Renal pelvis (tissue), 4 donors: ENCODE data around the gene DPP6. TPM values are rescaled to one million over a fixed set of nuclear protein-coding genes. Genes with fewer than 3 reads are reported as not detected.
"Not testable (repeated sequence)": the region's sequence is repeated elsewhere in the genome, so short reads cannot be mapped to it uniquely, and the experiment has no call there.

Experiments used
- DNase-seq: peaks from one replicate; pipeline ENCODE4 v3.0.0-alpha.2; 2013
- polyA plus RNA-seq, 3 donors: library from polyadenylated mRNA; unstranded; fragments of 120-200 nt; gene quantifications; one replicate each; pipeline ENCODE4 v1.2.1, GENCODE V29; 2013; ENCODE audit not compliant: insufficient read length in 3 of 3

The DPP6 gene
- polyA plus RNA-seq, 3 donors: 33.5 to 49.0 (median 44.4) TPM

GRCh38 chr7:154145922-154146706 is 93.9 kb downstream of the DPP6 start:
- not testable (repeated sequence) for DNase-seq

DNA sequence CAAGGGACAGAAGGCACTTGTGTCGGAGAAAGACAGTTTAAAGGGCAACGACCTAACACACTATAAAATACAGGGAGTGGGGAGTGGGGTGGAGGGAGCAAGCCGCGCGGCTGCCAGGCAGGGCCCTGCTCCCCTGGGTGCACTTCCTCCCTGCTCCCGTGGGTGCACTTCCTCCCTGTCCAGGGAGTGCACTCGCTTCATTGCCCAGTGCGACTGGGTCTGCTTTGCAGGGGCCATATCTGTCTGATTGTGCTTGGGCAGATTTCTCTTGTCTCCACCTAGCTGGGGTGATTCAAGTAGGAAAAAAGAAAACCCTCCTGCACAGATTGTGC is 94.5 kb downstream of the DPP6 start:
- DNase-seq: not testable (repeated sequence)

DNA sequence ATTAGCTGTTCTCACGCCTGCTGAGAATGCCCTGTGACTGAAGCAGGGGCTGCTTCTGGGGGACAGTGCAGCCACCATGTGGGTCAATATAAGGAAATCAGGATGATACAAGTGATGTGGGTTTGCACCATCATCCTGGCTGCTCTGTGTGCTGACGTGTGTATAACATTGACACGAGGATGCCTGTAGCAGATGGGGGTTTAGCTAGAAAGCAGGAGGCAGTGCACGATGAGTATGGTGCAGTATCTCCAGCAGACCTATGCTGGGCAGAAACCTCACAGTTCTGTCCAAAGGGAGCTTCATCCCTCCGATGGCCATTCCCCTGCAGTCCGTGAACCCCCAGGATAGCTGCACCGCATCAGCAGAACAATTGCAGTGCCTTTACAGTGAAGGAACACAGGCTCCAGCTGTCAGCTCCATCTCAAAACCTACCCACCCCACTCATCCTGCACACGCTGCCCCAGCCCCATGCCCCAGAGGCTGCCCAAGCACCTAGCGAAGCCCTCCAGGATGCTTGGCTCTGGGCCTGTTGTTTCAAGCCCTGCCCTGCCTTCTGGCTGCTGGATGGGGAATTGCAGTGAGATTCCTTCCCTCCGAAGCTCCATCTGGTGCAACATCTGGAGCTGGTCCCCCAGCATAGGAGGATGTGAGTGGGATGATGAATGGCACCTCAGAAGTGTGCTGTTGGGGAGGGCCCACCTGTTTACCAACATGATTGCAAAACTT is 96.8 kb downstream of the DPP6 start:
- not testable (repeated sequence) for DNase-seq

- DNase-seq: not testable (repeated sequence)
Observed at GRCh38 chr7:154150656-154151055, 98.5 kb downstream of the DPP6 start.

DNA sequence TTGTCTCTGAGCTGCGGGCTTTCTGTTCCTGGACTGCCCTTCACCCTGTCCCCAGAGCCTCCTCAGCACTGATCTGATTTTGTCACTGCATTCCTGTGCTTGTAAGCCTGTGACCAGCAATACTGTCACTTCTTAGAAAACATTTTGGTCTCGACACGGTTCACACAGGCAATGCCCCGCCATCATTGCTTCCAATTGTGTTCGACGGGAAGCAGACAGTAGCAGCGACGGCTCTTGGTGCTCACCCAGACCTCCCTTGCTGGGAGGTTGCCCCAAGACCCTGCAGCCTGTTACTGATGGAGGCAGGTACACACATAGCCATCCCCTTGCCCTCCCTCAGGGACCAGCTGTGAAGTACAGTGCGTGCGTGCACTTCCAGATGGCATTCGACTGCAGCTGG is 99.1 kb downstream of the DPP6 start:
- not testable (repeated sequence) for DNase-seq

DNA sequence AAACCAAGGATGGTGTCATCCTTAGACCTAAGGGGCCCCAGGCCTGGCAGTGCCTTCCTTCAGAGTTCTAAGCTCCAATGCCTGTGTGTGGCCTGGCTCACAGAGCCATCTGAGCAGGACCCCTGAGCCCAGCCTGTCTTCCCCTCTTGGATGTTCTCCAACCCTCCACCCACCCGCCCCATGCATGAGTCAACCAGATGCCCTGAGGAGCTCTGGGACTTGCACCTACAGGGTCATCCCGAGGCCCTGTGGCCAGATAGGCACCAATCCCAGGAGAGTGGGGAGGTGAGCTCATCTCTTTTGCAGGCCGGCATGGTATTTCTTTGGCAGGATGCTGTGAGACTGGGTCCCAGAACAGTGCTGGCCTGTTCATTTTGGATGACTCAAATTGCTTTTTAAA is 103.7 kb downstream of the DPP6 start:
- not testable (repeated sequence) for DNase-seq

DNA sequence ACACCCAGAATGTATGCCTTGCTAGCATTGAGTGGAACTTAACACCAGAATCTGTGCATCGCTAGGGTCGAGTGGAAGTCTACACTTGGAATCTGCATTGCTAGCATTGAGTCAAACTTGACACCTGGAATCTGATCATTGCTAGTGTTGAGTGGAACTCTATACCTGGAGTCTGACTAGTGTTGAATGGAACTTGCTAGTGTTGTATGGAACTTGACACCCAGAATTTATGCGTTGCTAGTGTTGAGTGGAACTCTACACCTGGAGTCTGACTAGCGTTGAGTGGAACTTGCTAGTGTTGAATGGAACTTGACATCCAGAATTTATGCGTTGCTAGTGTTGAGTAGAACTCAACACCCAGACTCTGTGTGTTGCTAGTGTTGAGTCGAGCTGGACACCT is 110.7 kb downstream of the DPP6 start:
- DNase-seq: not testable (repeated sequence)

GRCh38 chr7:154163642-154164041 is 111.4 kb downstream of the DPP6 start:
- DNase-seq: not testable (repeated sequence)

- no peak for DNase-seq
Observed at GRCh38 chr7:154167051-154167450, 114.9 kb downstream of the DPP6 start.

- no peak for DNase-seq
Observed at GRCh38 chr7:154167807-154168206, 115.6 kb downstream of the DPP6 start.

DNA sequence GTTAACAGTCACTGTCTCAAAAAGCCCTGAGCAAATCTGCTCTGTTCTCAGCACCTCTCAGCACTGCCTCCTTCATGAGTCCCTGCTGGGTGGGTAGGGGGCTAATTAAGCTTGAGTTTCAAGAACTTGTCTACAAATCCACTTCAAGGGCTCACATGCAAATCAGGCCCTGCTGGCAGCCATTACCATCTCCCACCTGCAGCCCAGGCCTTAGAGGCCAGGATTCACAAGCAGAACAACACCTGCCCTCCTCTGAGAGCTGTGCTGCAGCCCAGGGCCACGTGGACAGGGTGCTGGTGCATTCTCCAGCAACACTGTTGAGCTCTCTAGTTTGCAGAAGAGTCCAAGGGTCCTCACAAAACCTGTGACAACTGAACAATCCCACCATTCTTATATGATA is 119.2 kb downstream of the DPP6 start:
- DNase-seq: no peak

- no peak for DNase-seq
Observed at GRCh38 chr7:154172236-154172635, 120.0 kb downstream of the DPP6 start.

- no peak for DNase-seq
Observed at GRCh38 chr7:154177584-154177983, 125.4 kb downstream of the DPP6 start.

- no peak for DNase-seq
Observed at GRCh38 chr7:154178895-154179294, 126.7 kb downstream of the DPP6 start.

GRCh38 chr7:154183482-154183881 is 131.3 kb downstream of the DPP6 start:
- no peak for DNase-seq

- no peak for DNase-seq
Observed at GRCh38 chr7:154183946-154184345, 131.7 kb downstream of the DPP6 start.

DNA sequence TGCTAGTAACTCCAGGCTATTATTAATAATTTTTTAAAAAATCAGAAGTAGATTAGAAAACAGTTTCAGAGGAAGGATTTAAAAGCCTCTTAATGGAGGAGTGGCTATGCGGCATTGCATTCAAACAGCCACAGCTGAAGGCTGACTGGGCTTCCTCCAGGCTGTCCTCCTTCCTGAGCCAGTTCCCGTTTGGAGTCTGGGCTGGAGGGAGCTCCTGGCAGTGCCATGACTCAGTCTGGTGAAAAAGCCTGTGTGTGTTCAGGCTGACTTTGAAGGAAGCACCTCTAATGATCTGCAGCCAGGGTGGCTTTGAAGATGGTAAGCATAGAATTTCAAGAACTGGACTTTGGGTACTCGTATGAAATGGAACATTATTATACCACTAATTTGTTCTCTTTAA is 134.6 kb downstream of the DPP6 start:
- DNase-seq: no peak

- DNase-seq: no peak
Observed at GRCh38 chr7:154188330-154188729, 136.1 kb downstream of the DPP6 start.

DNA sequence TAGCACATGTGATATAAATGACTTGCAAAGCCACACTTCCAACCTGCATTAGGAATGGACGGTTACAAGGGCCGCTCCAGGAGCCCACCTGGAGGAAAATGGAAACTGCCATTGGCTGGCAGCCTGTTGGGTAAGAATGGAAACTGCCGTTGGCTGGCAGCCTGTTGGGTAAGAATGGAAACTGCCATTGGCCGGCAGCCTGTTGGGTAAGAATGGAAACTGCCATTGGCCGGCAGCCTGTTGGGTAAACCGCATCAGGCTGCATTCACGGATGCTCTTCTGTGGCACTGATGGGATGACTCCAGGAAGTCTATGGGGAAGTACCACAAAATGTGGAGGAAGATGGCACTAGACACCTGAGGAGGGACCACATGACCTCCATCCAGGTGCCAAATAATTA is 143.1 kb downstream of the DPP6 start:
- DNase-seq: no peak

- no peak for DNase-seq
Observed at GRCh38 chr7:154198481-154198880, 146.3 kb downstream of the DPP6 start.

DNA sequence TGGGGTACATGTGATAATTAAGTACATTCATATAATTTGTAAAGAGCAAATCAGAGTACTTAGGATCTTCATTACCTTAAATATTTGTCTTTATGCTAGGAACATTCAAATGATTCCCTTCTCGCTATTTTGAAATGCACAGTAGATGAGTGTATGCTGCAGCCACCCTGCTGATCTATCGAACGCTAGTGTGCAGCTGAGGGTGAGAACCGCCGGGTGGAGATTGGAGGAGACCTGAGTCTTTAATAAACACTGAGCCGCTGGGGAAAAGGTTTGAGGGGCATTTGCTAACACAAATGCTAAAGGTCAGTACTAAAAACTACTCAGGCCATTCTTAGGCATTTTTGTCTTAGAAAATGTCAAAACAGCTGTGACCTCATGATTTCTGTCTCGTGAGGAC is 148.0 kb downstream of the DPP6 start:
- no peak for DNase-seq

- DNase-seq: no peak
Observed at GRCh38 chr7:154202002-154202401, 149.8 kb downstream of the DPP6 start.

GRCh38 chr7:154204046-154204445 is 151.8 kb downstream of the DPP6 start:
- no peak for DNase-seq

GRCh38 chr7:154212861-154213260 is 160.7 kb downstream of the DPP6 start:
- DNase-seq: no peak
